Stimulated activated CD4-positive, alpha-beta T cell treated with anti-CD3 and anti-CD28 coated beads, Interleukin-2, amount 100 ng/mL, for 24 hours (primary cell): ENCODE measurements around the gene AGT.

Experiments used
- DNase-seq, 2 donors: peaks; one replicate each; pipeline ENCODE4 v3.0.0-alpha.2; 2020

AGT gene

GRCh38 chr1:230713915-230714764, at the start of gene AGT:
TSS of gene AGT (minus strand) at chr1:230714122. CDS start at chr1:230710823, 3,299 bp downstream.
- no peak for DNase-seq

GRCh38 chr1:230761443-230762167, 47.7 kb upstream of the AGT start:
- DNase-seq: no peak

GRCh38 chr1:230760360-230760827, 46.5 kb upstream of the AGT start:
- no peak for DNase-seq

GRCh38 chr1:230759369-230760065, 45.6 kb upstream of the AGT start:
- no peak for DNase-seq

GRCh38 chr1:230758709-230759368, 44.9 kb upstream of the AGT start:
- DNase-seq: no peak

- DNase-seq: no peak
Observed at GRCh38 chr1:230757856-230758708, 44.2 kb upstream of the AGT start.

GRCh38 chr1:230754796-230755195, 40.9 kb upstream of the AGT start:
- no peak for DNase-seq

- DNase-seq: peak in 1 of 2 donors; percentile 38
Observed at GRCh38 chr1:230753586-230754251, 39.8 kb upstream of the AGT start.

- DNase-seq: no peak
Observed at GRCh38 chr1:230753191-230753585, 39.3 kb upstream of the AGT start.

- DNase-seq: no peak
Observed at GRCh38 chr1:230752407-230752806, 38.5 kb upstream of the AGT start.

GRCh38 chr1:230750986-230751625, 37.2 kb upstream of the AGT start:
- no peak for DNase-seq

- DNase-seq: no peak
Observed at GRCh38 chr1:230750576-230750975, 36.7 kb upstream of the AGT start.

GRCh38 chr1:230749635-230750034, 35.7 kb upstream of the AGT start:
- no peak for DNase-seq

- no peak for DNase-seq
Observed at GRCh38 chr1:230749150-230749549, 35.2 kb upstream of the AGT start.

GRCh38 chr1:230747890-230748800, 34.2 kb upstream of the AGT start:
- DNase-seq: no peak

- DNase-seq: no peak
Observed at GRCh38 chr1:230747127-230747730, 33.3 kb upstream of the AGT start, which contains the start of gene CAPN9. TSS of gene CAPN9 (plus strand) at chr1:230747388. CDS start at chr1:230747497, 109 bp downstream.

GRCh38 chr1:230746617-230747016, 32.7 kb upstream of the AGT start:
- DNase-seq: no peak

GRCh38 chr1:230745071-230745470, 31.1 kb upstream of the AGT start:
- DNase-seq: no peak

GRCh38 chr1:230744382-230744781, 30.5 kb upstream of the AGT start:
- no peak for DNase-seq
